Heart left ventricle (tissue), 13 donors: ENCODE results near the gene ADAMTSL5.

ENCODE experiments used
- CTCF ChIP-seq, 12 donors: fragments of 200-600 bp; sonication (generic) in 4 of 12; IDR thresholded peaks; one replicate each; pipeline versions ENCODE4 v1.5.0 to v1.8.0; 2018 to 2022; ENCODE audit warnings: antibody characterized with exemption in 12 of 12, mild to moderate bottlenecking in 5 of 12
- POLR2A ChIP-seq, 2 donors: fragments of 450-650 bp; IDR thresholded peaks; one replicate each; pipeline ENCODE4 v1.6.1; 2017; ENCODE audit warnings: antibody characterized with exemption in 2 of 2, mild to moderate bottlenecking in 2 of 2, moderate library complexity in 2 of 2
- donor health status: ischemic (EF 13 %, LVEDD 7.1; RV severe dilation, severe dysfunction).
- donor health status: DM: no; HTN: yes; CAD: no.
- donor health status: DM: no; HTN: no; CAD: no.
- donor health status: ischemic (EF 25% LVEDD 6.9; RV normal size, moderate dysfunction).
- donor health status: ischemic (EF 25% LVEDD 5.7; RV mildly dilated, moderate dysfunction).
- donor health status: ischemic (EF 35%, LVEDD 5.7; RV mildly dilated, moderate dysfunction).
- donor health status: nonischemic (EF 11% LVEDD 7.7; RV severe dilation, severe dysfunction).
- donor health status: DM: yes; HTN: yes; CAD: no.
- donor health status: PGD.
- donor health status: ischemic (EF 29% LVEDD 5.4; RV normal size, mild dysfunction).
- donor health status: nonischemic (EF 23%, LVEDD 6.1; RV moderate dilation, normal function).

- no peak for TF ChIP-seq CTCF (IDR thresholded peaks at IDR 0.05)
- no peak for TF ChIP-seq POLR2A (IDR thresholded peaks at IDR 0.05)
These were observed 44.0 kb downstream of the ADAMTSL5 start for GRCh38 chr19:1468821-1469254.
